Tibial nerve (tissue), 4 donors: Measurements from ENCODE around the gene TMPRSS6. TPM values are rescaled to one million over a fixed set of nuclear protein-coding genes. Genes with fewer than 3 reads are reported as not detected.

ENCODE experiments used
- DNase-seq, 2 donors: peaks; one replicate each; pipeline ENCODE4 v3.0.0-alpha.2; 2019; ENCODE audit warnings: low spot score in 2 of 2
- H3K27ac ChIP-seq, 4 donors: fragments of 200-600 bp; sonication (generic) in 3 of 4; one replicate each; pipeline ENCODE4 v1.5.1; 2017 to 2019; ENCODE audit warnings: mild to moderate bottlenecking in 1 of 4
- H3K27me3 ChIP-seq, 2 donors: fragments of 200-600 bp; sonication (generic) in 1 of 2; one replicate each; pipeline versions ENCODE4 v1.5.1 to v1.6.0; 2017 to 2019
- H3K36me3 ChIP-seq, 3 donors: fragments of 200-600 bp; sonication (generic); one replicate each; pipeline ENCODE4 v1.5.1; 2018 to 2019
- H3K4me1 ChIP-seq, 4 donors: fragments of 200-600 bp; sonication (generic) in 3 of 4; one replicate each; pipeline ENCODE4 v1.5.1; 2017 to 2019
- H3K4me3 ChIP-seq, 4 donors: fragments of 200-600 bp; sonication (generic) in 3 of 4; one replicate each; pipeline ENCODE4 v1.5.1; 2017 to 2019; ENCODE audit warnings: mild to moderate bottlenecking in 1 of 4, moderate library complexity in 1 of 4
- H3K9me3 ChIP-seq, 4 donors: fragments of 200-600 bp; sonication (generic) in 3 of 4; one replicate each; pipeline ENCODE4 v1.5.1; 2017 to 2019
- CTCF ChIP-seq, 5 experiments: fragments of 200-600 bp in 3 of 5; fragments of 450-650 bp in 2 of 5; sonication (generic) in 3 of 5; IDR thresholded peaks; one replicate each; pipeline ENCODE4 v1.5.1; 2016 to 2019; ENCODE audit warnings: antibody characterized with exemption in 5 of 5, mild to moderate bottlenecking in 3 of 5, moderate library complexity in 2 of 5
- EP300 ChIP-seq, 2 donors: sonication (generic); formaldehyde crosslinking; IDR thresholded peaks; one replicate each; pipeline ENCODE4 v1.6.1; 2017; ENCODE audit warnings: antibody characterized with exemption in 2 of 2, mild to moderate bottlenecking in 1 of 2
- POLR2A ChIP-seq, 2 donors: fragments of 450-650 bp; IDR thresholded peaks; one replicate each; pipeline ENCODE4 v1.6.1; 2017; ENCODE audit warnings: antibody characterized with exemption in 2 of 2, mild to moderate bottlenecking in 2 of 2, moderate library complexity in 2 of 2
- WGBS, 2 donors: methylation state at CpG; one replicate each; pipeline ENCODE4 v1.1.5; 2018; 5-methylcytosine and 5-hydroxymethylcytosine counted together
- total RNA-seq, 4 donors: library from RNA; depleted of rRNA; stranded (reverse); fragments of >200 nt; gene quantifications; one replicate each; pipeline ENCODE4 v1.1.0, GENCODE V29; 2016

TMPRSS6 gene
- total RNA-seq, 4 donors from 2014 or later: not detected

- Histone ChIP-seq H3K4me3 (peak overlapping the region in 1 of 4 donors; percentile 26), H3K36me3 (no peaks in the 10 kb centered on the region), H3K9me3 (peaks cover 0 to 16% (median 0%) of the 10 kb centered on the region in 4 donors), H3K27me3 (peaks cover 0 to 20% of the 10 kb centered on the region in 2 donors), H3K4me1 (peaks cover 0 to 4% (median 2%) of the 10 kb centered on the region in 4 donors), H3K27ac (peak overlapping the region in 1 of 4 donors; percentile 50)
- WGBS, 2 donors: 78 to 85% methylated on average over 17 of the region's 17 CpGs
- DNase-seq: no peak
- TF ChIP-seq CTCF (IDR thresholded peaks at IDR 0.05): no peak
Observed at GRCh38 chr22:37148742-37149665, 39.5 kb upstream of the TMPRSS6 start.

DNA sequence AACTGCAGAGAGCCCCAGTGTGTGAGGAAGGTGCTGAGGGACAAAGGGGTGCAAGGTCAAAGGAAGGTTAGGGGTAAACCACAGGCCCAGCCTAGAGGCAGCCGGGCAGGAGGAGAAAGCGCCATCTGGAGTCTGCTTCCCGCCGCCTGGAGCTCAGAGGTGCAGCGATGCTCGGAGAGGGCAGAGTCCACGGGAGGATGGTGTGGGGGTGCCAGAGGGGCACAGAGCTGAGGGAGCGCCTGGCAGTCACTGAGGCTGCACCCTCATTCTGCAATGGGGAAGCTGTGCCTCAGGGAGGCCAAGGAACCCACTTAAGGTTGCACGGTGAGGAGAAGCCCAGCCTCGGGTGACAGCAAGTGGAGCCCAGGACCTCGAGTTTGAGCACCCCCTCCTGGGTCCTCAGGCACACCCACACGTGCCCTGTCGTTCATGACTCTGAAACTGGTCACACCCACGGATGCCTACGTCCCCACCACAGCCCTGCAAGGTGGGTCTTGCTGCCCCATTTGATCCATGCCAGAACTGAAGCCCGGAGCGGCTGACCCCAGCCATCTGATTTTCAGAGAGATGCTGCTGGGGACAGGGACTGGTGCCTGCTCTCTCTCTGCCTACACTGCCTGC is 38.6 kb upstream of the TMPRSS6 start:
- Histone ChIP-seq H3K27me3 (peaks cover 0 to 21% of the 10 kb centered on the region in 2 donors), H3K4me3 (no peak overlapping the region), H3K36me3 (no peaks in the 10 kb centered on the region), H3K9me3 (peaks cover 0 to 16% (median 0%) of the 10 kb centered on the region in 4 donors), H3K4me1 (peaks cover 0 to 4% (median 2%) of the 10 kb centered on the region in 4 donors), H3K27ac (no peak overlapping the region)
- no peak for TF ChIP-seq POLR2A (IDR thresholded peaks at IDR 0.05)
- TF ChIP-seq EP300 (IDR thresholded peaks at IDR 0.05): no peak
- no peak for TF ChIP-seq CTCF (IDR thresholded peaks at IDR 0.05)
- no peak for DNase-seq
- 50 to 74% methylated on average over 13 to 17 of the region's 17 CpGs for WGBS, 2 donors

GRCh38 chr22:37147186-37147990 is 37.9 kb upstream of the TMPRSS6 start:
- no peak overlapping the region for H3K27ac ChIP-seq
- H3K36me3 ChIP-seq: no peaks in the 10 kb centered on the region
- H3K9me3 ChIP-seq: peaks cover 0 to 16% (median 0%) of the 10 kb centered on the region in 4 donors
- peaks cover 0 to 21% of the 10 kb centered on the region in 2 donors for H3K27me3 ChIP-seq
- H3K4me1 ChIP-seq: peaks cover 0 to 4% (median 2%) of the 10 kb centered on the region in 4 donors
- no peak for DNase-seq
- H3K4me3 ChIP-seq: no peak overlapping the region
- TF ChIP-seq POLR2A (IDR thresholded peaks at IDR 0.05): no peak
- TF ChIP-seq EP300 (IDR thresholded peaks at IDR 0.05): no peak
- 77 to 78% methylated on average over 9 to 10 of the region's 12 CpGs for WGBS, 2 donors

GRCh38 chr22:37146507-37147180 is 37.1 kb upstream of the TMPRSS6 start:
- peaks cover 0 to 4% (median 2%) of the 10 kb centered on the region in 4 donors for H3K4me1 ChIP-seq
- H3K27me3 ChIP-seq: peaks cover 0 to 21% of the 10 kb centered on the region in 2 donors
- TF ChIP-seq POLR2A (IDR thresholded peaks at IDR 0.05): no peak
- TF ChIP-seq CTCF (IDR thresholded peaks at IDR 0.05): no peak
- TF ChIP-seq EP300 (IDR thresholded peaks at IDR 0.05): no peak
- 81 to 85% methylated on average over 16 of the region's 16 CpGs for WGBS, 2 donors
- H3K27ac ChIP-seq: no peak overlapping the region
- no peaks in the 10 kb centered on the region for H3K36me3 ChIP-seq
- no peak for DNase-seq
- H3K4me3 ChIP-seq: no peak overlapping the region
- H3K9me3 ChIP-seq: peaks cover 0 to 12% (median 0%) of the 10 kb centered on the region in 4 donors

GRCh38 chr22:37146051-37146385 is 36.5 kb upstream of the TMPRSS6 start:
- no peak for DNase-seq
- Histone ChIP-seq H3K27me3 (peaks cover 0 to 21% of the 10 kb centered on the region in 2 donors), H3K4me3 (no peak overlapping the region), H3K36me3 (no peaks in the 10 kb centered on the region), H3K4me1 (peaks cover 0 to 4% (median 2%) of the 10 kb centered on the region in 4 donors), H3K9me3 (peaks cover 0 to 7% (median 0%) of the 10 kb centered on the region in 4 donors), H3K27ac (no peak overlapping the region)
- WGBS, 2 donors: 63 to 74% methylated on average over 6 of the region's 6 CpGs
- no peak for TF ChIP-seq CTCF (IDR thresholded peaks at IDR 0.05)
- TF ChIP-seq EP300 (IDR thresholded peaks at IDR 0.05): no peak
- no peak for TF ChIP-seq POLR2A (IDR thresholded peaks at IDR 0.05)
